ENCODE results near the gene SLC20A1. TPM values are rescaled to one million over a fixed set of nuclear protein-coding genes. Genes with fewer than 3 reads are reported as not detected.
A peak's percentile ranks its signal among the peaks of the same experiment; 100 is the strongest.

The SLC20A1 gene
- total RNA-seq, 1 donor from 2014 or later, result 51.1 TPM

- peak; percentile 38 for DNase-seq (ENCODE audit: low spot score)
- ATAC-seq, result no peak
- intact Hi-C loops (cut with DNase I), result loop anchor here (10.0 kb wide), 1 partner anchor 103 kb away; the partner anchor contains the start of gene NT5DC4
Measured at GRCh38 chr2:112621790-112622527, 23.8 kb upstream of the SLC20A1 start.

GRCh38 chr2:112622528-112622849 lies 23.2 kb upstream of the SLC20A1 start:
- no peak for DNase-seq (ENCODE audit: low spot score)
- ATAC-seq, result peak; percentile 36
- intact Hi-C loops (cut with DNase I), result loop anchor here (10.0 kb wide), 1 partner anchor 102 kb away; the partner anchor contains the start of gene NT5DC4

- ATAC-seq (no peak), DNase-seq (ENCODE audit: low spot score) (peak; percentile 46)
- intact Hi-C loops (cut with DNase I), result loop anchor here (10.0 kb wide), 1 partner anchor 101 kb away; the partner anchor contains the start of gene NT5DC4
Measured at GRCh38 chr2:112623913-112624777, 21.6 kb upstream of the SLC20A1 start.

- ATAC-seq, result no peak
- intact Hi-C loops (cut with DNase I), result loop anchor here (10.0 kb wide), 1 partner anchor 99 kb away; the partner anchor contains the start of gene NT5DC4
- peak; percentile 46 for DNase-seq (ENCODE audit: low spot score)
Measured at GRCh38 chr2:112625474-112626114, 20.1 kb upstream of the SLC20A1 start.

GRCh38 chr2:112626604-112627059 lies 19.1 kb upstream of the SLC20A1 start:
- intact Hi-C loops (cut with DNase I), result loop anchor here (10.0 kb wide), 1 partner anchor 98 kb away; the partner anchor contains the start of gene NT5DC4
- peak; percentile 83 for ATAC-seq
- DNase-seq (ENCODE audit: low spot score), result peak; percentile 72

GRCh38 chr2:112627060-112628040 lies 18.4 kb upstream of the SLC20A1 start:
- ATAC-seq (peak; percentile 93), DNase-seq (ENCODE audit: low spot score) (peak; percentile 64)
- intact Hi-C loops (cut with DNase I), result loop anchor here (10.0 kb wide), 1 partner anchor 97 kb away; the partner anchor contains the start of gene NT5DC4

GRCh38 chr2:112629224-112629623 lies 16.5 kb upstream of the SLC20A1 start:
- no peak for ATAC-seq
- DNase-seq (ENCODE audit: low spot score), result peak; percentile 8
- intact Hi-C loops (cut with DNase I), result loop anchor here (10.0 kb wide), 1 partner anchor 96 kb away; the partner anchor contains the start of gene NT5DC4

- ATAC-seq (no peak), DNase-seq (ENCODE audit: low spot score) (peak; percentile 13)
- intact Hi-C loops (cut with DNase I), result loop anchor here (10.0 kb wide), 1 partner anchor 95 kb away; the partner anchor contains the start of gene NT5DC4
Measured at GRCh38 chr2:112629823-112630222, 15.9 kb upstream of the SLC20A1 start.

GRCh38 chr2:112630268-112630667 lies 15.5 kb upstream of the SLC20A1 start:
- DNase-seq (ENCODE audit: low spot score) (no peak), ATAC-seq (no peak)
- intact Hi-C loops (cut with DNase I), result no loop called here

GRCh38 chr2:112633708-112634107 lies 12.0 kb upstream of the SLC20A1 start:
- intact Hi-C loops (cut with DNase I), result no loop called here
- DNase-seq (ENCODE audit: low spot score) (no peak), ATAC-seq (no peak)

- DNase-seq (ENCODE audit: low spot score) (peak; percentile 35), ATAC-seq (no peak)
- intact Hi-C loops (cut with DNase I), result no loop called here
Measured at GRCh38 chr2:112634153-112634873, 11.4 kb upstream of the SLC20A1 start.

- no peak for ATAC-seq
- DNase-seq (ENCODE audit: low spot score), result peak; percentile 35
- intact Hi-C loops (cut with DNase I), result no loop called here
Measured at GRCh38 chr2:112634874-112635157, 10.9 kb upstream of the SLC20A1 start.

GRCh38 chr2:112636605-112637288 lies 9.0 kb upstream of the SLC20A1 start:
- intact Hi-C loops (cut with DNase I), result no loop called here
- ATAC-seq (no peak), DNase-seq (ENCODE audit: low spot score) (no peak)

GRCh38 chr2:112637289-112637660 lies 8.5 kb upstream of the SLC20A1 start:
- DNase-seq (ENCODE audit: low spot score) (no peak), ATAC-seq (no peak)

GRCh38 chr2:112639936-112640335 lies 5.8 kb upstream of the SLC20A1 start:
- no peak for DNase-seq (ENCODE audit: low spot score)
- ATAC-seq, result no peak
- intact Hi-C loops (cut with DNase I), result loop anchor here (10.0 kb wide), 1 partner anchor 55 kb away; the partner anchor contains the start of gene CHCHD5

More at GRCh38 chr2:112637289-112637660, 8.5 kb upstream of the SLC20A1 start:
- intact Hi-C loops (cut with DNase I), result no loop called here

- ATAC-seq, result no peak
- no peak for DNase-seq (ENCODE audit: low spot score)
- intact Hi-C loops (cut with DNase I), result loop anchor here (10.0 kb wide), 1 partner anchor 56 kb away; the partner anchor contains the start of gene CHCHD5
Measured at GRCh38 chr2:112640467-112640799, 5.3 kb upstream of the SLC20A1 start.

Measured in sciatic nerve (tissue), 2 donors.